GM12878 (cell line): ENCODE measurements around the gene CFLAR. TPM values are rescaled to one million over a fixed set of nuclear protein-coding genes. Genes with fewer than 3 reads are reported as not detected.
A peak's percentile ranks its signal among the peaks of the same experiment; 100 is the strongest.

Experiments
- ATAC-seq: fragments of 200-7000 bp; cut with Tn5 transposase; 3 replicates; pipeline ENCODE4 v1.9.1; 2020; ENCODE audit warnings: mild to moderate bottlenecking, moderate library complexity
- BruUV-seq: library from RNA; stranded (reverse); fragments of 400-500 nt; replicated peaks from 2 replicates; lab custom pipeline; 2021; lab: Mats Ljungman, UMichigan
- CTCF ChIA-PET: fragments of 300-600 bp; sonication (Branson Sonifier 250); formaldehyde crosslinking; extraction: SDS; loops from one replicate; lab custom pipeline; 2021; ENCODE audit warnings: inconsistent platforms; lab: Yijun Ruan, JAX
- POLR2A ChIA-PET: fragments of 350-600 bp; formaldehyde crosslinking; extraction: SDS; loops from one replicate; lab custom pipeline; 2021; ENCODE audit warnings: inconsistent platforms; lab: Charles Lee
- RAD21 ChIA-PET: fragments of 300-600 bp; sonication (Branson Sonifier 250); formaldehyde crosslinking; loops from one replicate; lab custom pipeline; 2023; ENCODE audit warnings: antibody characterized with exemption; ENCODE audit not compliant: unreplicated experiment; lab: Charles Lee
- SMC1A ChIA-PET: fragments of 300-600 bp; sonication (Branson Sonifier 250); formaldehyde crosslinking; loops from one replicate; lab custom pipeline; 2023; ENCODE audit not compliant: unreplicated experiment, uncharacterized antibody; lab: Charles Lee
- DNase-seq: peaks from one replicate; pipeline ENCODE4 v3.0.0-alpha.2; 2011; ENCODE audit warnings: low read depth, low spot score
- FAIRE-seq: peaks from 3 replicates; lab custom pipeline; 2011; peaks lifted over from hg19 to GRCh38; lab: Jason Lieb, UNC
- H2AFZ ChIP-seq: 2 replicates; pipeline ENCODE4 v1.6.0; 2011; ENCODE audit warnings: low read depth, low read length, control low read depth; ENCODE audit not compliant: control insufficient read depth
- H3K27ac ChIP-seq: 2 replicates; pipeline ENCODE4 v1.5.1; 2011; ENCODE audit warnings: control low read depth; ENCODE audit not compliant: control insufficient read depth, insufficient read depth
- H3K27me3 ChIP-seq, 2 experiments: replicated peaks in 1 of 2; 2 replicates each; pipeline versions ENCODE4 v1.6.0 to v1.6.1; 2011; ENCODE audit warnings: low read length in 1 of 2; ENCODE audit not compliant: control insufficient read depth in 2 of 2, insufficient read depth in 2 of 2
- H3K36me3 ChIP-seq, 2 experiments: 2 replicates each; pipeline ENCODE4 v1.5.1; 2011; ENCODE audit warnings: low read length in 1 of 2; ENCODE audit not compliant: control insufficient read depth in 2 of 2, insufficient read depth in 2 of 2
- H3K4me1 ChIP-seq: 2 replicates; pipeline ENCODE4 v1.6.1; 2011; ENCODE audit warnings: mild to moderate bottlenecking, low read length, moderate library complexity, mixed read lengths; ENCODE audit not compliant: control insufficient read depth, insufficient read depth
- H3K4me2 ChIP-seq: 2 replicates; pipeline ENCODE4 v1.6.0; 2011; ENCODE audit warnings: control low read depth; ENCODE audit not compliant: control insufficient read depth, insufficient read depth
- H3K4me3 ChIP-seq: fragments of 200-600 bp; sonication (generic); 2 replicates; pipeline ENCODE4 v1.5.1; 2016
- H3K79me2 ChIP-seq: 2 replicates; pipeline ENCODE4 v1.6.0; 2011; ENCODE audit warnings: low read length; ENCODE audit not compliant: control insufficient read depth, insufficient read depth
- H3K9ac ChIP-seq: 2 replicates; pipeline ENCODE4 v1.8.0; 2011; ENCODE audit warnings: low read length, control low read depth, mixed read lengths; ENCODE audit not compliant: control insufficient read depth, insufficient read depth
- H3K9me3 ChIP-seq: replicated peaks from 3 replicates; pipeline ENCODE4 v1.5.1; 2011; ENCODE audit warnings: mild to moderate bottlenecking, low read length; ENCODE audit not compliant: control insufficient read depth, insufficient read depth
- H4K20me1 ChIP-seq: 2 replicates; pipeline ENCODE4 v1.6.0; 2011; ENCODE audit not compliant: control insufficient read depth, insufficient read depth
- BCL3 ChIP-seq: IDR thresholded peaks from 2 replicates; pipeline ENCODE4 v1.6.1; 2011; ENCODE audit warnings: borderline replicate concordance, low read depth, mild to moderate bottlenecking, moderate library complexity, low read length; ENCODE audit not compliant: insufficient read depth, poor library complexity, severe bottlenecking
- CBX5 ChIP-seq: sonication (generic); IDR thresholded peaks from 2 replicates; pipeline ENCODE4 v1.6.1; 2016; ENCODE audit warnings: low read depth, moderate library complexity, mild to moderate bottlenecking, inconsistent platforms
- CHD1 ChIP-seq: IDR thresholded peaks from 2 replicates; pipeline ENCODE4 v1.6.1; 2012; ENCODE audit warnings: low read depth, low read length, improper control_type of control experiment
- E2F4 ChIP-seq: IDR thresholded peaks from 2 replicates; pipeline ENCODE4 v1.6.1; 2012; ENCODE audit warnings: low read depth, low read length, improper control_type of control experiment
- HDAC2 ChIP-seq: fragments of 200-600 bp; sonication (generic); IDR thresholded peaks from 2 replicates; pipeline ENCODE4 v1.6.1; 2017
- JUNB ChIP-seq: IDR thresholded peaks from 2 replicates; pipeline ENCODE4 v1.6.1; 2016; ENCODE audit warnings: antibody characterized with exemption, mild to moderate bottlenecking
- JUND ChIP-seq: IDR thresholded peaks from 2 replicates; pipeline ENCODE4 v1.6.1; 2012; ENCODE audit warnings: low read depth, mild to moderate bottlenecking, low read length, improper control_type of control experiment, moderate library complexity
- LARP7 ChIP-seq: fragments of 450-650 bp; IDR thresholded peaks from 2 replicates; pipeline ENCODE4 v1.6.1; 2017; ENCODE audit warnings: mild to moderate bottlenecking
- MEF2B ChIP-seq: fragments of 450-650 bp; IDR thresholded peaks from 2 replicates; pipeline ENCODE4 v1.6.1; 2018; ENCODE audit warnings: mild to moderate bottlenecking, moderate library complexity; ENCODE audit not compliant: partially characterized antibody, poor library complexity, severe bottlenecking
- MTA2 ChIP-seq: fragments of 450-650 bp; IDR thresholded peaks from 2 replicates; pipeline ENCODE4 v1.6.1; 2016; ENCODE audit warnings: low read depth, mild to moderate bottlenecking, moderate library complexity
- MXI1 ChIP-seq: fragments of 150-350 bp; IDR thresholded peaks from 2 replicates; pipeline ENCODE4 v1.6.1; 2011; ENCODE audit warnings: low read depth, mild to moderate bottlenecking, inconsistent platforms, low read length, improper control_type of control experiment
- PBX3 ChIP-seq: IDR thresholded peaks from 2 replicates; pipeline ENCODE4 v1.6.1; 2011; ENCODE audit warnings: mild to moderate bottlenecking, low read depth, low read length, moderate library complexity; ENCODE audit not compliant: insufficient replicate concordance
- TCF3 ChIP-seq: IDR thresholded peaks from 2 replicates; pipeline ENCODE4 v1.6.1; 2012; ENCODE audit warnings: low read depth, mild to moderate bottlenecking, low read length, borderline replicate concordance; ENCODE audit not compliant: insufficient read depth
- YY1 ChIP-seq: IDR thresholded peaks from 2 replicates; pipeline ENCODE4 v1.6.1; 2011; ENCODE audit warnings: low read depth, mild to moderate bottlenecking, low read length
- ZBED1 ChIP-seq: IDR thresholded peaks from 2 replicates; pipeline ENCODE4 v1.6.1; 2016; ENCODE audit warnings: borderline replicate concordance
- ZBTB11 ChIP-seq: fragments of 450-650 bp; formaldehyde crosslinking; IDR thresholded peaks from 2 replicates; pipeline ENCODE4 v1.5.0; 2022; ENCODE audit warnings: mild to moderate bottlenecking, missing genetic modification characterization
- WGBS: methylation state at CpG from one replicate; pipeline ENCODE4 v1.1.6; 2016; ENCODE audit warnings: low lambda C conversion rate; ENCODE audit not compliant: insufficient replicate concordance, insufficient coverage; ENCODE audit errors: missing lambda C conversion rate; 5-methylcytosine and 5-hydroxymethylcytosine counted together
- in situ Hi-C: fragments of 300-500 bp; cut with MboI; formaldehyde crosslinking; loops from 9 replicates; pipeline ENCODE4 v1.14.3; 2018; ENCODE audit warnings: mixed read lengths
- intact Hi-C: fragments of 100-400 bp; cut with micrococcal nuclease; formaldehyde crosslinking; loops from one replicate; pipeline ENCODE4 v1.14.2; 2022; ENCODE audit not compliant: unreplicated experiment
- polyA plus RNA-seq, 11 experiments: library from polyadenylated mRNA; depleted of rRNA in 4 of 11; unstranded in 6 of 11; stranded (reverse) in 5 of 11; fragments of >200 nt; fragmentation: Nextera tagmentation in 4 of 11; fragmentation: Illumina TruSeq in 1 of 11; extraction: Ambion mirVana in 4 of 11; extraction: Trizol in 1 of 11; gene quantifications; 1 replicate in 1 of 11; 2 replicates in 10 of 11; pipeline versions ENCODE4 v1.2.1 to v1.2.3, GENCODE V29; 2011 to 2016; ENCODE audit warnings: inconsistent platforms in 2 of 11, missing spikeins in 2 of 11, low read depth in 1 of 11
- total RNA-seq, 4 experiments: library from RNA; depleted of rRNA in 3 of 4; stranded (reverse); fragments of >200 nt in 3 of 4; fragmentation: Illumina TruSeq in 1 of 4; extraction: Trizol in 1 of 4; gene quantifications; 2 replicates each; pipeline versions ENCODE4 v1.2.1 to v1.2.3, GENCODE V29; 2013 to 2021

The CFLAR gene
- total and polyA plus RNA-seq, 10 of the 15 experiments (the other 5 are each of a cell fraction or from before 2014, with no cell fraction given), result 80.6 to 181 (median 101) TPM

GRCh38 chr2:201130524-201131186, 14.7 kb downstream of the CFLAR start:
- Histone ChIP-seq H2AFZ (no peak overlapping the region), H3K27me3 (no peaks in the 10 kb centered on the region), H3K4me1 (peaks cover 23% of the 10 kb centered on the region), H3K79me2 (peaks cover 93% of the 10 kb centered on the region), H3K9ac (peak overlapping the region; percentile 67), H3K27ac (peak overlapping the region; percentile 99), H3K9me3 (no peaks in the 10 kb centered on the region), H3K36me3 (peaks cover 0 to 13% of the 10 kb centered on the region in 2 experiments), H3K4me2 (peak overlapping the region; percentile 94), H3K4me3 (peak overlapping the region; percentile 88), H4K20me1 (no peaks in the 10 kb centered on the region)
- ChIA-PET RAD21 (interaction anchor here (0.6 to 5.4 kb wide), 9 partner anchors 9 to 230 kb away, joined by 3 to 52 read pairs (median 3); partner anchors contain the start of gene NDUFB3), CTCF (interaction anchor here (1.0 to 5.0 kb wide), 7 partner anchors 9 to 102 kb away, joined by 3 to 38 read pairs (median 9); partner anchors contain the start of genes CASP10 and CFLAR), SMC1A (interaction anchor here (0.9 to 6.6 kb wide), 10 partner anchors 12 to 167 kb away, joined by 3 to 143 read pairs (median 4); partner anchors contain the start of genes CASP10, CFLAR and ORC2), POLR2A (interaction anchor here (1.0 to 5.6 kb wide), 7 partner anchors 13 to 102 kb away, joined by 3 to 127 read pairs (median 6); partner anchors contain the start of genes CASP10, CFLAR and NDUFB3)
- ATAC-seq (peak; percentile 7), FAIRE-seq (peak; percentile 38), DNase-seq (no peak)
- in situ Hi-C loops, result no loop called here
- WGBS, result 0% methylated on average over 3 of the region's 3 CpGs
- TSS peak; percentile 38 for BruUV-seq
- intact Hi-C loops, result loop anchor here (10.0 kb wide), 1 partner anchor 1176 kb away; the partner anchor contains the start of genes MAIP1 and TYW5
- TF ChIP-seq MEF2B, result no peak
- TF ChIP-seq PBX3, result peak; percentile 21
- TF ChIP-seq ZBED1, result no peak
- no peak for TF ChIP-seq YY1
- no peak for TF ChIP-seq JUND
- TF ChIP-seq MXI1, result no peak
- no peak for TF ChIP-seq BCL3
- peak; percentile 76; the same call in 1 of the 2 replicates for TF ChIP-seq TCF3
- TF ChIP-seq LARP7, result no peak
- no peak for TF ChIP-seq ZBTB11
- no peak for TF ChIP-seq HDAC2
- peak; percentile 78 for TF ChIP-seq JUNB
- TF ChIP-seq CBX5, result no peak
- TF ChIP-seq E2F4, result no peak
- no peak for TF ChIP-seq CHD1
- TF ChIP-seq MTA2, result no peak
